Mucosa of gallbladder (tissue), 1 donor: ENCODE measurements around the gene GPX4. TPM values are rescaled to one million over a fixed set of nuclear protein-coding genes. Genes with fewer than 3 reads are reported as not detected.

Experiments
- DNase-seq: peaks from one replicate; pipeline ENCODE4 v3.0.0-alpha.2; 2020; ENCODE audit warnings: low spot score
- total RNA-seq: library from RNA; stranded (reverse); gene quantifications from one replicate; pipeline ENCODE4 v1.2.1, GENCODE V29; 2021
- donor health status: DM: no; HTN: no; CAD: no.

GPX4 gene
- total RNA-seq, 1 donor from 2014 or later = 294 TPM

- DNase-seq = no peak
These were observed 19.5 kb upstream of the GPX4 start for GRCh38 chr19:1084024-1084868.

DNA sequence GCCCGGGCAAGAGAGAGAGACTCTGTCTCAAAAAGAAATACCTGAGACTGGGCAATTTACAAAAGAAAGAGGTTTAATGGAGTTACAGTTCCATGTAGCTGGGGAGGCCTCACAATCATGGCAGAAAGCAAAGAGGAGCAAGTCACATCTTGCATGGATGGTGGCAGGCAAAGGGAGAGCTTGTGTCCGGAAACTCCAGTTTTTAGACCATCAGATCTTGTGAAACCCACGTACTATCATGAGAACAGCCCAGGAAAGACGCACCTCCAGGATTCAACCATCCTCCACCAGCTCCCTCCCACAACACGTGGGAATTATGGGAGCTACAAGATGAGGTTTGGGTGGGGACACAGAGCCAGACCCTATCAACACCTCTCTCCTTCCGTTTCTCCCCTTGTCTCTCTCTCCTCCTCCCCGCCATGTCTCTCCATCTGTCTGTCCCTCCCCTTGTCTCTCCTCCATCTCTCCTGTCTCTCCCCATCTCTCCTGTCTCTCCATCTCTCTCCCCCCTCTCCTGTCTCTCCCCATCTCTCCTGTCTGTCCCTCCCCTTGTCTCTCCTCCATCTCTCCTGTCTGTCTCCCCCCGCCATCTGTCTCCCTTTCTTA is 18.6 kb upstream of the GPX4 start:
- no peak for DNase-seq

GRCh38 chr19:1085676-1086442 is 17.9 kb upstream of the GPX4 start:
- no peak for DNase-seq

GRCh38 chr19:1086613-1087012 is 17.2 kb upstream of the GPX4 start:
- no peak for DNase-seq

DNA sequence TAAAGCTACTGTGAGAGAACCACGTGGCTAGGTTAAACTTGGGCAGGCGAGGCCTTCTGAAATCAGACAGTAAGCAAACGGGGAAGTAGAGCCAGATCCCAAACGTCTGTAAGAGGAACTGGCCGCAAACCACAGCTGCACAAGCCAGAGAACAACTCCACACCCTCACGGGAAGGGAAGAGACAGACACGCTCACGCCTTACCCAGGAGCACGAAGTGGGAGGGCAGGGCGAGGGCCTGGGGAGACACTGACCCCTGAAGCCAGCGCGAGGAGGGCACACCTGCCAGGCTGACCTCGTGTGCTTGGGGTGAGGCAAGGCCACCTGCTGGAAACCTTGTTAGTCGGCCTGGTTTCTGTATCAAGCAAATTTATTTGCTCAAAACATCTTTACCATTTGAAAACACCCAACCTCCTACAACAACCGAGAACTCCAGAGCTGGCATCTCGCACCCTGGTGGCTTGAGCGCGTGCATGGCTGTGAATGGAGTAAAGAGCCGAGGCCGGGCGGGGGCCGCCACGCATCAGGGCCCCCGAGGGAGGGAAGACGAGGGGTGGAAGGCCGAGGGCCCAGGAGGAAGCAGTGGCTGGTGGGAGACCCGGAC is 15.9 kb upstream of the GPX4 start:
- DNase-seq = no peak

DNA sequence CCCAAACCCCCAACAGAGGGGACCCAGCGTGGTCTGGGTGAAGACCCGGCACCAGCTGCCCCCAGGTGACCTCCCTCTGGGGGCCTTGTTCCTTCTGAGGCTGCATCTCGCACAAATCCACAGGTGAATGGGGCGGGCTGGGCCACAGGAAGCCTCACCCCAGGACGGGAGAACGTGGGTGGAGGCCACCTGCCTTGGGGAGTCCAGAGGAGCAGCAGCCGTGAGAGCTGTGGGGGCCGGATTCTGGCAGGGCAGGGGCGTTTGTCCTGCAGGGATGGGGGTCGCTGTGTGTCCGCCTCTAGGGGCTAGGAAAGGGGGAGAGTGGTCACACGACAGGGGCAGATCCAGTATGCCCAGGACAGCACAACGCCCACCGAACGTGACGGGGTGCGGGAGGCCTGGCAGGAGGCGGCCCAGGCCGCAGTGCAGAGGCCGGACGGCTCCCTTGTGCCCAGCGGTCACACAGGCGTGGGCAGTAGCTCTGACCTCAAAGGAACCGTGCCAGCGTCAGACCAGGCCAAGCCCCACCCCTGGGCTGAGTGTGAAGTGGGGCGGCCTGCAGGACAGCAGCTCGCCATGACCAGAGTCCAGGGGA is 15.3 kb upstream of the GPX4 start:
- DNase-seq = no peak

DNA sequence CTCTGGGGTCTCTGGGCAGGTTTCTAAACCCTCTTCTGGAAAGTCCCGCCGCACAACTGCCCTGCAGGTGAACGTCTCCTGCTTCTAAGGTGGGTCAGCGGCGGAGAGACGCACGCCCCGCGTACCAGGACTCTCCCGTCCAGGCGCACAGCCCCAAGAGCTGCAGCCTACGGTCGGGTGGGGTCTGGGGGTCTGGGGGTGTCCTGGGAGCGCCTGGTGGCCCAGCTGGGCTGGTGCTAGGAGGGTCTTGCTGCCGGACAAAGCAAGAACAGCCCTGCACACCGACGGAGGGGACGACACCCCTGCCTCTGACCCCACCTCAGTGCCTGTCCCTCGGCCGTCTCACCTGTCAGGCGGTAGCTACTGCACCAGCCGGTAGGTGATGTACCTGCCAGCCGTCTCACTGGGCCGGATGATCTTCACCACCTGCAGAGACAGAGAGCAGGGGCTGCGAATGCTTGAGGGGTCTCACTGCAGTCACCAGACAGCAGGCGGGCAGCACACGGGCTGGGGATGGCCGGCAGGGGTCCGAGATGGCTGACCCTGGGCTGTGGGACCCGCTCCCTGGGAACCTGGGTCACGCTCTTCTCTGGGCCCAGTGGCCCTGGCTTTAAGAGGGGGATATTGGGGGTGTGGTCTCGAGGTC is 14.5 kb upstream of the GPX4 start:
- no peak for DNase-seq

- no peak for DNase-seq
These were observed 13.9 kb upstream of the GPX4 start for GRCh38 chr19:1089891-1090290.

GRCh38 chr19:1090731-1091543 is 12.9 kb upstream of the GPX4 start:
- no peak for DNase-seq

GRCh38 chr19:1091544-1092175 is 12.1 kb upstream of the GPX4 start:
- DNase-seq = no peak

DNA sequence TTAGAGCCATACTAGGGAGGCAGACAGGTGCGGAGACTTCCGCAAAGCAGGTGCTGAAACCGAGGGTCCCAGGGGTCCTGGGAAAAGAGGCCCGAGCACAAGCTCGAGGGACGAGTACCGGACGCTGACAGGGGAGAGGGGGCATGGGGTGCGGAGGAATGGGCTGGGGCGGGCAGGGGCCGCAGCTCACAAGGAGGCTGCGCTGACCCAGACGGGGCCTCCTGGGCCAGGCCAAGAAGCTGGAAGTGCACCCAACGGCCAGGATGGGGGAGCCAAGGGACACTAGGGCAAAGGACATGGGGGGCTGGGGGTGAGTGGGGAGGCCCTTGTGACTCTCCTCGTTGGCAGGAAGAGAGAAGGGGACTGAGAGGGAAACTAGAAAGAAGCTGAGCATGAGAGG is 10.5 kb upstream of the GPX4 start:
- no peak for DNase-seq

GRCh38 chr19:1093811-1094553 is 9.8 kb upstream of the GPX4 start:
- no peak for DNase-seq

GRCh38 chr19:1094655-1094977 is 9.2 kb upstream of the GPX4 start:
- no peak for DNase-seq

DNA sequence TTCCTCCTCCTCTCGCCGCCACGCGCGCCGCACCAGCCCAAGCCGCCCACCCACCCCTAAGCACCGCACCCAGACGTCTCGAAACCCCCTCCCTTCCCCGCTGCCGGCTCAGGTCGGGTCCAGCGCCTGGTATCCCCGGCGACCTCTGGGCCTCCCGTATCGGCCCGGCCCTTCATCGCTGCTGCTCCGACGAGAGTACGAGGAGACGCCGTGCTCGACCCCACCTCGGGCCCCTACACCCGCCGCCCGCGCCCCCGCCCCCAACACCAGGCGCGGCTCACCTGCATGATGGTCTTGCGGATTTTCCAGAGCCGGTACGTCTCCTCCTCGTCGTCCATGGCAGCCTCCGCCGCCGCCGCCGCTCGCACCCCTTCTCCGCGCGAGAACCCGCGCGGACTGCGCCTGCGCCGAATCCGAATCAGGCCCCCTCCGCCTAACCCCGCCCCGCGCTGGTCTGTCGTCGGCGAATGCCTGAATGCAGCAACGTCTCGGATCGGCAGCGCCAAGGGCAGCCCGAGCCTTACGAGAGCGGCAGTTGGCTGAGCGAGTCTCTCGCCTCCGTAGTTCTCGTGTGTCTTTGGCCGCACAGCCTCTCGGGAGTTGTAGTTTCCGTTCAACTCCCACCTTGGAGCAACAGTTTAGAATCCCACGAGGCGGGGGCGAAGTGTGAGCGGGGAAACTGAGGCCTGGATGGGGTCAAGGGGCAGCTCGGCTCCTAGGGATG is 8.7 kb upstream of the GPX4 start, which contains the start of gene POLR2E:
TSS of gene POLR2E (minus strand) at position 398 of the 724 bp plus-strand sequence. CDS start at position 338, 60 bp downstream.
- DNase-seq = peak; percentile 98

DNA sequence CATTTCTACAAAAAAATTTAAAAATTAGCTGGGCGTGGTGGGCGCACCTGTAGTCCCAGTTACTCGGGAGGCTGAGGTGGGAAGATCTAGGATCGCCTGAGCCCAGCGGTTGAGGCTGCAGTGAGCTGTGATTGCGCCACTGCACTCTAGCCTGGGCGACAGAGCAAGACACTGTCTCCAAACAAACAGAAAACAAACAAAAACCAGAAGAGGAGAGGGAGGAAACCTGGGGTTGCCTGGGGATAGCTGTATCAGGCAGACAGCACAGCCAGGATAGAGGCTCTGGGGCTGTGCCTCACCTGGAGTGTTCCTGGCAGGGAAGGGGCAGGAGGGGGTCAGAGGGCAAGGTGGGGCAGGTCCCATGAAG is 6.0 kb upstream of the GPX4 start:
- DNase-seq = no peak

DNA sequence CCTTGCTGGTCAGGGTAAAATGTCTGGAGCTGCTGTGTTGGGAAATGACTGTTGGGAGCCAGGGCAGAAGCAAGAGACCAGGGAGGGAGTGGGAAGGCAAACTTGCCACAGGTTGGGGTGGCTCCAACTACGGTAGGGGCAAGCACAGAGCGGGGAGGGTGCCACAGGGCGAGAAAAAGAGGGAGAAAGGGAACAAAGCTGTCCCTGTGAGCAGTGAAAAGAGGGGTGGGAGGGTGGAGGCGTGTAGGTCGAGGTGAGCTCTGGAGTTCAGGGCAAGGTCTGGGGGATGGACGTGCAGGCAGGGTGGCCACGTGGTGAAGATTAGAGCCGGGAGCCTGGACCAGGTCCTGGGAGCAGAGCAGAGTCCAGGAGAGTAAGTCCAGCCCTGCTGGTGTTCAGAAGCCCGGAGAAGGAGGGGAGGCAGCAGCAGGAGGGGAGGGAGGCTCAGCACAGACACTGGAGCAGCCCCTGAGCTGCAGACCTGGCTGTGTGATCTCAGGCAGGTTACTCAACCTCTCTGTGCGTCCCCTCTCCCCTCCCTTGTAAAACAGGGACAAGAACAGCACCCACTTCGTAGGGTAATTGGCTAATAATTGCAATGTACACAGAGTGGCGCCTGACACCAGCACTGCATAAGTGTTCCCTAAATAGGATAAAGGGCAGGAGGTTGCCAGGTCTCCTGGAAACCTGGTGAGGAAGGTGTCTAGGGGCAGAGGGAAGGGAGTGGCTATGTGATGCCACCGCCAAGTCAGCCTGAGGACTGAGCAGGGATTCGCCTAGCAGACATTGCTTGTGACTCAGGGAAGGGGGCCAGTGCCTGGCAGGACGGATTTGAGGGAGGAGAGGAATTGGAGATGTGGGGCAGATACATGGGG is 5.4 kb upstream of the GPX4 start:
- DNase-seq = peak; percentile 65

DNA sequence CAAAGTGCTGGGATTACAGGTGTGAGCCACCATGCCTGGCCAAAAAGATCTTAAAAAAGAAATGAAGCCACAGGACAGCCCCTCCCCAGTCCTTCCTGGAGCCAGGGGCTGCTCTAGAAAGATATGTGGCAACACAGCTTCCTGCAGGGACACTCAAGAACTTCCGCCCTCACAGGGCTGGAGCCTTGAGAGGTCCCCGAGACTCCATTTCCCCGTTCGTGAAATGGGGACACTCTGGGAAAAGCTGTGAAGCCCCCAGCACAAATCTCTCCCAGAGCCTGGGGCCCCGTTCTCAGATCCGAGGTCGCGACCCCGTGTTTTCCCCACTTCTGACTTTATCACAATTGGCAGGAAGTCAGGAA is 2.5 kb upstream of the GPX4 start:
- no peak for DNase-seq
